Psoas muscle (tissue), 8 donors: ENCODE data around the gene MOV10L1. TPM values are rescaled to one million over a fixed set of nuclear protein-coding genes. Genes with fewer than 3 reads are reported as not detected.

Experiments
- ATAC-seq, 4 donors: fragments of 200-7000 bp; cut with Tn5 transposase; one replicate each; pipeline ENCODE4 v1.9.1; 2020; ENCODE audit warnings: moderate library complexity in 3 of 4, mild to moderate bottlenecking in 2 of 4
- DNase-seq, 2 donors: peaks; one replicate each; pipeline ENCODE4 v3.0.0-alpha.2; 2020
- H3K27ac ChIP-seq: fragments of 200-600 bp; one replicate; pipeline ENCODE4 v1.8.0; 2022
- H3K27me3 ChIP-seq, 3 donors: fragments of 200-600 bp in 1 of 3; one replicate each; pipeline versions ENCODE4 v1.6.1 to v1.8.0; 2013 to 2022; ENCODE audit warnings: low read length in 2 of 3, mild to moderate bottlenecking in 2 of 3, moderate library complexity in 1 of 3; ENCODE audit not compliant: insufficient read depth in 3 of 3
- H3K36me3 ChIP-seq, 2 donors: fragments of 200-600 bp in 1 of 2; one replicate each; pipeline versions ENCODE4 v1.6.1 to v1.8.0; 2013 to 2022; ENCODE audit warnings: low read depth in 1 of 2, mild to moderate bottlenecking in 1 of 2, moderate library complexity in 1 of 2; ENCODE audit not compliant: insufficient read depth in 1 of 2
- H3K4me1 ChIP-seq: fragments of 200-600 bp; one replicate; pipeline ENCODE4 v1.8.0; 2022
- H3K4me3 ChIP-seq: fragments of 200-600 bp; one replicate; pipeline ENCODE4 v1.8.0; 2022; ENCODE audit warnings: mild to moderate bottlenecking
- H3K9me3 ChIP-seq: fragments of 200-600 bp; one replicate; pipeline ENCODE4 v1.8.0; 2022
- WGBS, 3 donors: extraction: QIAGEN DNeasy Blood & Tissue Kit; methylation state at CpG; one replicate each; pipeline versions ENCODE4 v1.1.6 to v1.1.7; 2013; 5-methylcytosine and 5-hydroxymethylcytosine counted together
- intact Hi-C, 2 donors: fragments of 100-400 bp; cut with DNase I; formaldehyde crosslinking; loops; one replicate each; pipeline versions ENCODE4 v1.11.0 to v1.14.2; 2022
- polyA plus RNA-seq, 3 donors: library from polyadenylated mRNA; stranded (reverse); fragments of 200-250 nt; gene quantifications; one replicate each; pipeline ENCODE4 v1.2.3, GENCODE V29; 2013
- total RNA-seq, 4 donors: library from RNA; stranded (reverse); fragmentation: NEBNext Ultra II Directional in 2 of 4; extraction: Animal tissue kit (Norgen Biotek cat#: 25700) in 2 of 4; gene quantifications; one replicate each; pipeline versions ENCODE4 v1.2.1 to v1.2.4, GENCODE V29; 2021 to 2023
- TF ChIP-seq, protein P1 (sequence below): fragments of 200-600 bp; IDR thresholded peaks from one replicate; pipeline ENCODE4 v1.8.0; 2022; ENCODE audit warnings: antibody characterized with exemption
- donor health status: healthy with polysubstance abuse.
- donor health status: DM: no; HTN: no; CAD: no; lungs with moderate emphysema.
- donor health status: Bipolar disorder and iron deficiency.
- donor health status: healthy.
- donor health status: DM: yes; HTN: yes; CAD: no.
- donor health status: DM: no; HTN: no; CAD: no.
- donor health status: DM: no; HTN: no; CAD: no.
- donor health status: DM: yes; HTN: yes; CAD: no.

MOV10L1 gene
- total and polyA plus RNA-seq, 7 donors = 0.05 to 0.39 (median 0.07) TPM; not detected in 4

DNA sequence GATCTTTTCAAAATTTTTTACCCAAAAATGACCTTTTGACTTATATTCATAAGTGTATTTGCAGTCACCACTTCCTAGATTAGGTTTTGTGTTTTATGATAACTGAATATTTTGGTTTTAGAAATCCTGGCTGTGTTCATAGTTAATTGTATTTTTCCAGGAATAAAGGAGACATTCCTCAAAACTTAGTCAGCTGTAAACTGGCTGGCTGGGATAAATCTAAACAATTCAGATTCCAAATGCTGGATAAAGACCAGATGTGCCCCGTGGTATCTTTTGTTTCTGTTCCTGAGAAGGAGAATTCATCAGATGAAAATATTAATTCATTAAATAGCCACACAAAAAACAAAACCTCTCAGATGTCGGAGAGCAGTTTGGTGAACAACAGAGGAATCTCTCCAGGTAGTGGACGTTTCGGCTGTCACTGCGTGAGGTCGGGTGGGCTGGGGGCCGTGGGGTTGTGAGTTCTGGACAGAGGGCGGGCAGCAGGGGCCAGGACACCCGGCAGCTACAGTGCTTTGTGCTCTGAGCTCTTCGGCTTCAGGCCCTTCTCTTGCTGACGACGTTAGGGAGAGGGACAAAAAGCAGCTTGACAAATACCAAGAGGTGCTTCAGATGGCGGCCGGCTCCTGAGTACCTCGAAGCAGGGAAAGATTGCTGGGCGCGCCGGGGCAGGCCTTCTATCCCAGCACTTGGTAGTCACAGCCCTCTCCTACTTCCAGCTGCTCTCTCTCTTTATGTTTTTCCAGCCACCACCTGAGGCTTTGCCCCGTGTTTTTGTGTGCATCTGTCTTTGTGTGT is 24.6 kb downstream of the MOV10L1 start:
- DNase-seq (no peak), ATAC-seq (no peak)
- TF ChIP-seq, protein P1, sequence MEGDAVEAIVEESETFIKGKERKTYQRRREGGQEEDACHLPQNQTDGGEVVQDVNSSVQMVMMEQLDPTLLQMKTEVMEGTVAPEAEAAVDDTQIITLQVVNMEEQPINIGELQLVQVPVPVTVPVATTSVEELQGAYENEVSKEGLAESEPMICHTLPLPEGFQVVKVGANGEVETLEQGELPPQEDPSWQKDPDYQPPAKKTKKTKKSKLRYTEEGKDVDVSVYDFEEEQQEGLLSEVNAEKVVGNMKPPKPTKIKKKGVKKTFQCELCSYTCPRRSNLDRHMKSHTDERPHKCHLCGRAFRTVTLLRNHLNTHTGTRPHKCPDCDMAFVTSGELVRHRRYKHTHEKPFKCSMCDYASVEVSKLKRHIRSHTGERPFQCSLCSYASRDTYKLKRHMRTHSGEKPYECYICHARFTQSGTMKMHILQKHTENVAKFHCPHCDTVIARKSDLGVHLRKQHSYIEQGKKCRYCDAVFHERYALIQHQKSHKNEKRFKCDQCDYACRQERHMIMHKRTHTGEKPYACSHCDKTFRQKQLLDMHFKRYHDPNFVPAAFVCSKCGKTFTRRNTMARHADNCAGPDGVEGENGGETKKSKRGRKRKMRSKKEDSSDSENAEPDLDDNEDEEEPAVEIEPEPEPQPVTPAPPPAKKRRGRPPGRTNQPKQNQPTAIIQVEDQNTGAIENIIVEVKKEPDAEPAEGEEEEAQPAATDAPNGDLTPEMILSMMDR = no peak
- H3K36me3 ChIP-seq = no peaks in the 10 kb centered on the region
- WGBS, 3 donors = 27 to 38% (median 29%) methylated on average over 19 of the region's 19 CpGs
- no peak overlapping the region for H3K27ac ChIP-seq
- no peak overlapping the region for H3K4me3 ChIP-seq
- H3K9me3 ChIP-seq = no peaks in the 10 kb centered on the region
- no peaks in the 10 kb centered on the region for H3K4me1 ChIP-seq
- intact Hi-C loops = no loop called here
- H3K27me3 ChIP-seq = peaks cover 0 to 53% (median 4%) of the 10 kb centered on the region in 3 donors

DNA sequence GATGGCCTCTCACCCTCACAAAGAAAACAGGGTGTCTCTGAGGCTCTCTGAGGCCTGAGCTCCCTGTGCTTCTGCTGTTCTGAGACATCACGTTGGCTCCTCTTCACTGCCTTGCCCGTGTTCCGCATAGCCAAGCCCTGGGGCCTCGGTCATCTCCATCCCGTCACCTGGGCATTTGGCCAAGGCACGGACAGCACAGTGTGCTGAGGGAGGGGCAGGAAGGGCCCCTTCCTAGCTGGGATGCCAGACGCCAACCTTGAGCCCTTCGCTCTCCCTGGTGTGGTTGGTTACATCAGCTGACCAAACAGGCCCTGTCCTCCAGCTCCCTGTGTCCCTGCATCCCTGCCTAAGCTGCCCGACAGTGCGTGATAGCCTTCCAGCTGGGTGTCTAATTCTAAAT is 25.9 kb downstream of the MOV10L1 start:
- no peak for ATAC-seq
- Histone ChIP-seq H3K36me3 (no peaks in the 10 kb centered on the region), H3K27me3 (peaks cover 0 to 50% (median 4%) of the 10 kb centered on the region in 3 donors), H3K9me3 (no peaks in the 10 kb centered on the region), H3K4me3 (no peak overlapping the region), H3K27ac (no peak overlapping the region), H3K4me1 (no peaks in the 10 kb centered on the region)
- intact Hi-C loops = no loop called here
- TF ChIP-seq, protein P1 = no peak
- DNase-seq = no peak
- WGBS, 3 donors = 30 to 33% (median 32%) methylated on average over 10 of the region's 10 CpGs

DNA sequence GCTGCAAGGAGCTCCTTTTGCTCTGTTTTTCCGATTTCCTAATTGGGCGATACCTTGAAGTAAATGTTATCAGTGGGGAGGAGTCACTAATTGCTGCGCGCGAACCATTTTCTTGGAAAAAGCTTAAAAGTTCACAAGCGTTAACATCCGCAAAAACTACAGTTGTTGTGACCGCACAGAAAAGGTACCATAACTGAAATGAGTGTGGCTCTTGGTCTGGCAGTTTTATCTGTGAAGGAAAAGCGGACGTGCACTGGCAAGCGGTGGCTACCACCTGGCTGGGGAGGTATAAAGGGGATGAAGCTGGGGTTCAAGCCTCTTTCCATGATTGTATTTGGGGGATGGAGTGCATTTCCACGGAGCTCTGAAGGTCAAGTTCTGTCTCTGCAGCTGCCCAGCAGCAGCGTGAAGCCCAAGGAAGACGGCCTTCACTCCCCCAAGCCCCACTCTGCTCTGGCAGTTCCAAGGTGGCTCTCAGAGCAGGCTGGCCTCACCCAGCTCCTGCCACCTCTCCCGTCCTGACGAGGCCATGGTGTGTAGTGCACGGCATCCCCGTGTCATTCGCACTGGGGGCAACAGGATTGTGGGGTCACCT is 27.5 kb downstream of the MOV10L1 start:
- Histone ChIP-seq H3K27ac (no peak overlapping the region), H3K4me1 (no peaks in the 10 kb centered on the region), H3K36me3 (no peaks in the 10 kb centered on the region), H3K4me3 (no peak overlapping the region), H3K27me3 (peaks cover 0 to 43% (median 4%) of the 10 kb centered on the region in 3 donors), H3K9me3 (peaks cover under 1% of the 10 kb centered on the region)
- TF ChIP-seq, protein P1 = no peak
- WGBS, 3 donors = 83 to 86% (median 84%) methylated on average over 19 of the region's 19 CpGs
- DNase-seq (no peak), ATAC-seq (no peak)
- intact Hi-C loops = no loop called here

DNA sequence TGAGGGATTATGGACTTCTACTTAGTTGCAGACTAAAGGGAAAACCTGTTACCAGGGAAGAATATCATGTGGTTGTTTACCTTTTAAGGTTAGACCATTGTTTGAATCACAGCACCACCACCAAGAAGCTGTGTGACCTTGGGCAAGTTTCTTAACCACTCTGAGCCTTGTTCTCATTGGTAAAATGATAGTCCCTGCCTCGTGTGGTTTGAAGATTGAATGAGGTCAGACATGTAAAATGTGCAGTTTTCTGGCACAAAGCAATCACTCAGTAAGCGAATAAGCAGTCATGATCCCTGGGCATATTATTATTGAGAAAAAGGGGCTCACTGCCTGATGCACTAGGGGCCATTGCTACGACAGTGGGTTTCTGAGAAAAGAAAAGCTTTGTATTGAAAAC is 28.3 kb downstream of the MOV10L1 start:
- H3K4me1 ChIP-seq = no peaks in the 10 kb centered on the region
- H3K9me3 ChIP-seq = peaks cover 7% of the 10 kb centered on the region
- DNase-seq = no peak
- no peak overlapping the region for H3K27ac ChIP-seq
- no peaks in the 10 kb centered on the region for H3K36me3 ChIP-seq
- ATAC-seq = no peak
- H3K27me3 ChIP-seq = peaks cover 0 to 37% (median 4%) of the 10 kb centered on the region in 3 donors
- no peak overlapping the region for H3K4me3 ChIP-seq
- intact Hi-C loops = no loop called here
- TF ChIP-seq, protein P1 = no peak
- 45 to 62% (median 46%) methylated on average over 3 of the region's 3 CpGs for WGBS, 3 donors
